Neural progenitor cell (in vitro differentiated cells): ENCODE data around the gene UBE2D2. TPM values are rescaled to one million over a fixed set of nuclear protein-coding genes. Genes with fewer than 3 reads are reported as not detected.

Experiments
- DNase-seq: peaks from one replicate; pipeline ENCODE4 v3.0.0-alpha.2; 2016; ENCODE audit warnings: low spot score
- H2AFZ ChIP-seq: fragments of 200-600 bp; sonication (generic); replicated peaks from 2 replicates; pipeline ENCODE4 v1.6.1; 2016; ENCODE audit warnings: antibody characterized with exemption
- H3F3A ChIP-seq: fragments of 200-600 bp; sonication (generic); 2 replicates; pipeline ENCODE4 v1.6.1; 2016; ENCODE audit warnings: antibody characterized with exemption, low read depth
- H3K27ac ChIP-seq: fragments of 200-600 bp; sonication (generic); 2 replicates; pipeline ENCODE4 v1.5.1; 2016; ENCODE audit warnings: mild to moderate bottlenecking
- H3K27me3 ChIP-seq: fragments of 200-600 bp; sonication (generic); 2 replicates; pipeline ENCODE4 v1.6.1; 2016; ENCODE audit warnings: mild to moderate bottlenecking, moderate library complexity
- H3K36me3 ChIP-seq: fragments of 200-600 bp; sonication (generic); 2 replicates; pipeline ENCODE4 v1.5.1; 2016
- H3K4me1 ChIP-seq: fragments of 200-600 bp; sonication (generic); 2 replicates; pipeline ENCODE4 v1.6.1; 2016; ENCODE audit warnings: mixed run types
- H3K4me2 ChIP-seq: fragments of 200-600 bp; sonication (generic); 2 replicates; pipeline ENCODE4 v1.6.1; 2016
- H3K4me3 ChIP-seq: fragments of 200-600 bp; sonication (generic); 2 replicates; pipeline ENCODE4 v1.5.1; 2016
- H3K79me2 ChIP-seq: fragments of 200-600 bp; sonication (generic); 2 replicates; pipeline ENCODE4 v1.6.1; 2016; ENCODE audit warnings: low read depth
- H3K9ac ChIP-seq: fragments of 200-600 bp; sonication (generic); 2 replicates; pipeline ENCODE4 v1.6.1; 2016
- H3K9me3 ChIP-seq: fragments of 200-600 bp; sonication (generic); 2 replicates; pipeline ENCODE4 v1.5.1; 2016; ENCODE audit warnings: low read depth
- H4K20me1 ChIP-seq: fragments of 200-600 bp; sonication (generic); 2 replicates; pipeline ENCODE4 v1.6.1; 2016; ENCODE audit warnings: low read depth
- H3K27ac Mint-ChIP-seq: 3 replicates; pipeline ENCODE4 v1.8.0; 2021; ENCODE audit warnings: mixed read lengths
- H3K27me3 Mint-ChIP-seq: 2 replicates; pipeline ENCODE4 v1.8.0; 2022; ENCODE audit warnings: low read depth, mild to moderate bottlenecking, inconsistent platforms, moderate library complexity, mixed read lengths; ENCODE audit not compliant: insufficient read depth
- H3K36me3 Mint-ChIP-seq: 3 replicates; pipeline ENCODE4 v1.8.0; 2021; ENCODE audit warnings: mixed read lengths
- H3K4me1 Mint-ChIP-seq: 3 replicates; pipeline ENCODE4 v1.8.0; 2021; ENCODE audit warnings: mixed read lengths
- H3K4me3 Mint-ChIP-seq: 3 replicates; pipeline ENCODE4 v1.8.0; 2021; ENCODE audit warnings: mild to moderate bottlenecking, moderate library complexity, mixed read lengths
- H3K9me3 Mint-ChIP-seq: 3 replicates; pipeline ENCODE4 v1.8.0; 2020; ENCODE audit warnings: mixed read lengths
- EZH2 ChIP-seq: fragments of 200-600 bp; sonication (generic); IDR thresholded peaks from 2 replicates; pipeline ENCODE4 v1.6.1; 2017; ENCODE audit warnings: antibody characterized with exemption, mild to moderate bottlenecking, moderate library complexity
- EZH2phosphoT487 ChIP-seq: fragments of 200-600 bp; sonication (generic); IDR thresholded peaks from 2 replicates; pipeline ENCODE4 v1.6.1; 2017; ENCODE audit warnings: antibody characterized with exemption
- total RNA-seq: library from RNA; depleted of rRNA; stranded (reverse); fragments of >200 nt; gene quantifications from 2 replicates; pipeline ENCODE4 v1.2.3, GENCODE V29; 2015; ENCODE audit warnings: low replicate concordance
- TF ChIP-seq, protein P1 (sequence below): fragments of 200-600 bp; sonication (generic); IDR thresholded peaks from 2 replicates; pipeline ENCODE4 v1.5.1; 2017; ENCODE audit warnings: antibody characterized with exemption, mild to moderate bottlenecking

UBE2D2 gene
- total RNA-seq, 1 donor from 2014 or later = 141 TPM

- peaks cover 38% of the 10 kb centered on the region for H4K20me1 ChIP-seq
- no peaks in the 10 kb centered on the region for H3K9me3 ChIP-seq
- peaks cover 94% of the 10 kb centered on the region for H3K79me2 ChIP-seq
- no peaks in the 10 kb centered on the region for H3K9me3 Mint-ChIP-seq
- peaks cover 4% of the 10 kb centered on the region for H3K27me3 Mint-ChIP-seq
- H2AFZ ChIP-seq = no peak overlapping the region
- peak overlapping the region; percentile 73 for H3K4me3 Mint-ChIP-seq
- H3K4me3 ChIP-seq = no peak overlapping the region
- peaks cover 69% of the 10 kb centered on the region for H3K4me1 Mint-ChIP-seq
- H3K27ac Mint-ChIP-seq = peak overlapping the region; percentile 86
- TF ChIP-seq EZH2phosphoT487 = no peak
- TF ChIP-seq, protein P1, sequence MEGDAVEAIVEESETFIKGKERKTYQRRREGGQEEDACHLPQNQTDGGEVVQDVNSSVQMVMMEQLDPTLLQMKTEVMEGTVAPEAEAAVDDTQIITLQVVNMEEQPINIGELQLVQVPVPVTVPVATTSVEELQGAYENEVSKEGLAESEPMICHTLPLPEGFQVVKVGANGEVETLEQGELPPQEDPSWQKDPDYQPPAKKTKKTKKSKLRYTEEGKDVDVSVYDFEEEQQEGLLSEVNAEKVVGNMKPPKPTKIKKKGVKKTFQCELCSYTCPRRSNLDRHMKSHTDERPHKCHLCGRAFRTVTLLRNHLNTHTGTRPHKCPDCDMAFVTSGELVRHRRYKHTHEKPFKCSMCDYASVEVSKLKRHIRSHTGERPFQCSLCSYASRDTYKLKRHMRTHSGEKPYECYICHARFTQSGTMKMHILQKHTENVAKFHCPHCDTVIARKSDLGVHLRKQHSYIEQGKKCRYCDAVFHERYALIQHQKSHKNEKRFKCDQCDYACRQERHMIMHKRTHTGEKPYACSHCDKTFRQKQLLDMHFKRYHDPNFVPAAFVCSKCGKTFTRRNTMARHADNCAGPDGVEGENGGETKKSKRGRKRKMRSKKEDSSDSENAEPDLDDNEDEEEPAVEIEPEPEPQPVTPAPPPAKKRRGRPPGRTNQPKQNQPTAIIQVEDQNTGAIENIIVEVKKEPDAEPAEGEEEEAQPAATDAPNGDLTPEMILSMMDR = peak; percentile 53
- no peak overlapping the region for H3K9ac ChIP-seq
- peaks cover 36% of the 10 kb centered on the region for H3K4me1 ChIP-seq
- H3F3A ChIP-seq = peaks cover 22% of the 10 kb centered on the region
- H3K36me3 Mint-ChIP-seq = no peaks in the 10 kb centered on the region
- H3K27ac ChIP-seq = no peak overlapping the region
- H3K36me3 ChIP-seq = no peaks in the 10 kb centered on the region
- no peaks in the 10 kb centered on the region for H3K27me3 ChIP-seq
- no peak overlapping the region for H3K4me2 ChIP-seq
- peak; percentile 52 for DNase-seq
Measured at GRCh38 chr5:139670369-139671095, 109.4 kb downstream of the UBE2D2 start.

GRCh38 chr5:139671096-139671841 is 110.1 kb downstream of the UBE2D2 start:
- peaks cover 36% of the 10 kb centered on the region for H3K4me1 ChIP-seq
- H3K79me2 ChIP-seq = peaks cover 90% of the 10 kb centered on the region
- no peak for TF ChIP-seq EZH2
- peak; percentile 49 for DNase-seq
- Mint-ChIP-seq H3K4me3 (peak overlapping the region; percentile 55), H3K27ac (no peak overlapping the region), H3K9me3 (no peaks in the 10 kb centered on the region), H3K36me3 (no peaks in the 10 kb centered on the region), H3K27me3 (peaks cover 3% of the 10 kb centered on the region), H3K4me1 (peaks cover 70% of the 10 kb centered on the region)
- no peaks in the 10 kb centered on the region for H3K9me3 ChIP-seq
- H3K9ac ChIP-seq = no peak overlapping the region
- no peak overlapping the region for H2AFZ ChIP-seq
- peaks cover 36% of the 10 kb centered on the region for H4K20me1 ChIP-seq
- H3F3A ChIP-seq = peaks cover 22% of the 10 kb centered on the region
- H3K4me3 ChIP-seq = no peak overlapping the region
- H3K27me3 ChIP-seq = no peaks in the 10 kb centered on the region
- peak overlapping the region; percentile 32 for H3K4me2 ChIP-seq
- no peaks in the 10 kb centered on the region for H3K36me3 ChIP-seq
- H3K27ac ChIP-seq = peak overlapping the region; percentile 4

GRCh38 chr5:139675213-139675612 is 114.1 kb downstream of the UBE2D2 start:
- H3K79me2 ChIP-seq = peaks cover 73% of the 10 kb centered on the region
- H3K9me3 Mint-ChIP-seq = no peaks in the 10 kb centered on the region
- no peak overlapping the region for H3K27ac Mint-ChIP-seq
- peaks cover 67% of the 10 kb centered on the region for H3K4me1 Mint-ChIP-seq
- H3K4me2 ChIP-seq = no peak overlapping the region
- no peak overlapping the region for H3K4me3 ChIP-seq
- H3K27ac ChIP-seq = no peak overlapping the region
- no peak overlapping the region for H3K9ac ChIP-seq
- H3K36me3 ChIP-seq = no peaks in the 10 kb centered on the region
- H3K9me3 ChIP-seq = no peaks in the 10 kb centered on the region
- H3F3A ChIP-seq = peaks cover 23% of the 10 kb centered on the region
- no peak overlapping the region for H3K4me3 Mint-ChIP-seq
- H3K4me1 ChIP-seq = peaks cover 40% of the 10 kb centered on the region
- no peak for DNase-seq
- H2AFZ ChIP-seq = no peak overlapping the region
- TF ChIP-seq EZH2phosphoT487 (no peak), EZH2 (no peak)
- TF ChIP-seq, protein P1 = no peak
- peaks cover 3% of the 10 kb centered on the region for H3K27me3 Mint-ChIP-seq
- peaks cover 50% of the 10 kb centered on the region for H4K20me1 ChIP-seq
- H3K36me3 Mint-ChIP-seq = peaks cover 5% of the 10 kb centered on the region
- H3K27me3 ChIP-seq = no peaks in the 10 kb centered on the region
